Endothelial cell of hepatic sinusoid (primary cell): Measurements from ENCODE around the gene PNKD.

Source experiments
- in situ Hi-C: cut with HindIII; loops from 2 replicates; pipeline ENCODE4 v1.10.0; 2017; ENCODE audit warnings: low sequenced_read_pairs

The PNKD gene

GRCh38 chr2:218368621-218369153 lies 98.4 kb downstream of the PNKD start:
- in situ Hi-C loops = no loop called here

DNA sequence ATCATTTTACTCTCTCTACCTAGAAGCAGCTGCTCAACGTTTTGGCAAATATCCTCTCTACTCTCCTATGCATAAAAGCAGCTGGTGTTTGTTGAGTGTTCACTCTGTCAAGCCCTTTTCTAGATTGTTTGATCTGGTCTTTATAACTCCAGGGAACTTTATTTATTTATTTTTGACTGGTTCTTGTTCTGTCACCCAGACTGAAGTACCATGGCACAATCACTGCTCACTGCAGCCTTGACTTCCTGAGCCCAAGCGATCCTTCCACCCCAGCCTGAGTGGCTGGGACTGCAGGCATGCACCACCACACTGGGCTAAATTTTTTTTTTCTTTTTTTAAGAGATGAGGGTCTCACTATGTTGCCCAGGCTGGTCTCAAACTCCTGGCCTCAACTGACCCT lies 99.0 kb downstream of the PNKD start:
- in situ Hi-C loops = no loop called here

DNA sequence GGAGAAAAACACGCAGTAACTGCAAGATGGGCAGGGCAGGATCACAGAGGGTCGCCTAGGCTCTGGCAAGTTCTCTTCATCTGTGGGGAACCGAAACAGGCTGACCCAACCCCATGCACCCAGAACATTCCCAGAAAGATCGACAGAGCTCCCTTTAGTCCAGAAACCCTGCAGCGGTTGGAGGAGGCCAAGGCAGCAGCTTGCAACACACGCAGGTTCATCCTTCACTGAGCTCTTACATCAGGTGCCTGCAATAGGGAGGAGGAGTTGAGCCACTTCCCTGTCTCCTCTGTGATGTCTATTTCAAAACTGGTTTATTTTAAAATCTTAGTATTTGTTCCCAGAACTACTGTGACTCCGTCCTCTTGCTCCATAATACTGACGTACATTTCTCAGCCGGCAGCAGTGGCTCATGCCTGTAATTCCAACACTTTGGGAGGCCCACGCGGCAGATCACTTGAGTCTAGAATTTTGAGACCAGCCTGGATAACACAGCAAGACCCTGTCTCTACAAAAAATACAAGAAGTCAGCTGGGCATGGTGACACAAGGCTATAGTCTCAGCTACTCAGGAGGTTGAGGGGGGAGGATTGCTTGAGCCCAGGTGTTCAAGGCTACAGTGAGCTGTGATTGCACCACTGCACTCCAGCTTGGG lies 100.2 kb downstream of the PNKD start:
- in situ Hi-C loops = no loop called here

DNA sequence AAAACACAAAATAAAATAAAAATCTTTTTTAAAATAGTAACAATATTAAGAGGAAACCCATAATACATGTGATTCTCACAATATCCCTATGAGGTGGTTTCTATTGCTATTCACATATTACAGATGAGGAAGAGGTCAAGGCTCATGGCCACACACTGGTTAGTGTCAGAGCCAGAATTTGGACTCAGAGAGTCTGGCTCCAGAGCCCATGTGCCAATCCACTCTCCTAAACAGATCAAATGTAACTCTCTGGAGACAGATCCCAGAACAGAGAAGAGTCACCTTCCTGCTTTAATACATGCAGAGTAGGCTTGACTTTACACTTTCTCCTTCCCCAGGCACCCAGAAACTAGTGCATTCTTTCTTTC lies 101.6 kb downstream of the PNKD start:
- in situ Hi-C loops = no loop called here

DNA sequence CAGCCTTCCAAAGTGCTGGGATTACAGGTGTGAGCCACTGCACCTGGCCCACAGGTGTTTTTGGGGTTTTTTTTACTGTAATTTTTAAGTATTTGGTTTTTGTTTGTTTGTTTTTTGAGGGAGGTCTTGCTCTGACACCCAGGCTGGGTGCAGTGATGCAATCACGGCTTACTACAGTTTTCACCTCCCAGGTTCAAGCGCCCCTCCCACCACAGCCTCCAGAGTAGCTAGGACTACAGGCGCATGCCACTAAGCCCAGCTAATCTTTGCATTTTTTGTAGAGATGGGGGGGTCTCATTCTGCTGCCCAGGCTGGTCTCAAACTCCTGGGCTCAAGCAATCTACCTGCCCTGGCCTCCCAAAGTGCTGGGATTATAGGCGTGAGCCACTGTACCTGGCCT lies 104.5 kb downstream of the PNKD start:
- in situ Hi-C loops = no loop called here

GRCh38 chr2:218375212-218375611 lies 104.9 kb downstream of the PNKD start:
- in situ Hi-C loops = no loop called here

DNA sequence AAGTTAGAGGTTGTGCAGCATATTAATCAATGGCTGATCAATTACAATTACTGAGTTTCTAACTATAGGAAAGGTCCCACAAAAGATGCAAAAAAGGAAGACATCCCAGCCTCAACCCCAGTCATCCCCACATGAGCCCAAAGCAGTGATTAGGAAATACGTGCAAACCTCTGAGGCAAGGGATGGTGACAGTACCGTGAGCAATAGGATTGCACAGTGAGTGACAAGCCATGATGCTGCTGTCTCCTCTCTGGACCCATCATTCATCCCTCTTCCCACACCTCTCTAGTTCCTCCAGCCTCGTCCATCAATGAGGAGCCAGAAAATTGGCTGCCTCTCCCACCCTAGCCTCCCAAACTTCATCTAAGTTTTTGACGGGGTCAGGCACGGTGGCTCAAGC lies 107.7 kb downstream of the PNKD start:
- in situ Hi-C loops = no loop called here

- in situ Hi-C loops = no loop called here
Observed at GRCh38 chr2:218381916-218382366, 111.6 kb downstream of the PNKD start, which contains the start of gene SLC11A1. Gene SLC11A1, plus strand, starts transcription at chr2:218382273. Its CDS starts 96 bp downstream, at chr2:218382369.

- in situ Hi-C loops = no loop called here
Observed at GRCh38 chr2:218382785-218383184, 112.5 kb downstream of the PNKD start.

GRCh38 chr2:218383892-218384519 lies 113.7 kb downstream of the PNKD start:
- in situ Hi-C loops = no loop called here

GRCh38 chr2:218384975-218385374 lies 114.7 kb downstream of the PNKD start:
- in situ Hi-C loops = no loop called here

DNA sequence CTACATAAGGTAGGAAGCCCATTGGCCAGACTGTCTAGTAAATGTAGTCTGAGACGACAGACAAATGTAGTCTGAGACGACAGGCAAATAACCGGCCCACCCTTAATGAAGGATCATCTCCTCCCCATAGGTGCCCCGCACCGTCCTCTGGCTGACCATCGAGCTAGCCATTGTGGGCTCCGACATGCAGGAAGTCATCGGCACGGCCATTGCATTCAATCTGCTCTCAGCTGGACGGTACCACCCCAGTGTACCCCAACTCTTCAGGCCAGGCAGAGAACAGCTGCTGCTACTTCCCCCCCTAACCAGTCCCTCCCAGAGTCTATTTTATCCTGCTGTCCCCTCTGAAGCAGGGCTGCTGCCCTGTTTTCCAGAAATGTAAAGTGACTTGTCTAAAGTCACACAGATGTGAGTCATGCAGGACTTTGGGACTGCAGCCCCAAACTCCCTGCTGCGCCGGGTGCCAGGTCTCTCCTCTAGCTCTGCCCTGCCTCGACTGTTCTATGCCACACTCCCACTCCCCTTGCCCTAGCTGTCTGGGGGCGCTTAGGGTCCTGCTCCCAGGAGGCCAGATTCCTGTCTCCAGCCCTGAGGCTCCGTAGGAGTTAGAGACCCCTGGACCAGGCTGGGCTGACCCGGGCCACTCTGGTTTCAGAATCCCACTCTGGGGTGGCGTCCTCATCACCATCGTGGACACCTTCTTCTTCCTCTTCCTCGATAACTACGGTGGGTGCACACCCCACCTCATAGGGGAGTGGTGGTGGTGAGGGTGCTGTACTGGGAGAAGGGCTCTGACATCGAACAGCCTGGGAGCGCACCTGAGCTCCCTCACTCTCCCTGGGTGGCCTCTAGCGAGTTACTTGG lies 116.4 kb downstream of the PNKD start:
- in situ Hi-C loops = no loop called here

GRCh38 chr2:218387369-218388194 lies 117.3 kb downstream of the PNKD start:
- in situ Hi-C loops = no loop called here

GRCh38 chr2:218389333-218390150 lies 119.2 kb downstream of the PNKD start:
- in situ Hi-C loops = no loop called here

DNA sequence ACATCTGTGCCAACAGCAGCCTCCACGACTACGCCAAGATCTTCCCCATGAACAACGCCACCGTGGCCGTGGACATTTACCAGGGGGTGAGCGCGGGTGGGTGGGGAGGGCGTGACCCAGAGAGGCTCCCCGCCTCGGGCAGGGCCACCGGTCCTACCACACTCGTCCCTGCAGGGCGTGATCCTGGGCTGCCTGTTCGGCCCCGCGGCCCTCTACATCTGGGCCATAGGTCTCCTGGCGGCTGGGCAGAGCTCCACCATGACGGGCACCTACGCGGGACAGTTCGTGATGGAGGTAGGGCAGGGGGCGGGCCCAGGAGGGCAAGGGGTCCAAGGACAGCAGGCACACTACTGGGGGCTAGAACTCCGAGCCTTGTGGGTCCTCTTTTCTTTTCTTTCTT lies 120.9 kb downstream of the PNKD start:
- in situ Hi-C loops = no loop called here

DNA sequence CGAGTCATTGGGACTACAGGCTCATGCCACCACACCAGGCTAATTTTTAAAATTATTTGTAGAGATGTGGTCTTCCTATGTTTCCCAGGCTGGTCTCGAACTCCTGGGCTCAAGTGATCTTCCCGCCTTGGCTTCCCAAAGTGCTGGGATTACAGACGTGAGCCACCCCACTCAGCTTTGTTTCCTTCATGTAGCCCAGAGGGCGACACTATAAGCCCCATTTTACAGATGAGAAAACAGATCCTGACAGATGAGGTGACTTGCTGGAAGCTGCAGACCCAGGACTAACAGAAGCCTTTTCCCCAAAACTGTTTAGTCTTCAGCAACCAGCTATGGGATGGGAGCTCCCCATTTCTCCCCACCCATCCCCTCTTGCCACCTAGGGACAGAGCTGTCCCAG lies 122.1 kb downstream of the PNKD start:
- in situ Hi-C loops = no loop called here

DNA sequence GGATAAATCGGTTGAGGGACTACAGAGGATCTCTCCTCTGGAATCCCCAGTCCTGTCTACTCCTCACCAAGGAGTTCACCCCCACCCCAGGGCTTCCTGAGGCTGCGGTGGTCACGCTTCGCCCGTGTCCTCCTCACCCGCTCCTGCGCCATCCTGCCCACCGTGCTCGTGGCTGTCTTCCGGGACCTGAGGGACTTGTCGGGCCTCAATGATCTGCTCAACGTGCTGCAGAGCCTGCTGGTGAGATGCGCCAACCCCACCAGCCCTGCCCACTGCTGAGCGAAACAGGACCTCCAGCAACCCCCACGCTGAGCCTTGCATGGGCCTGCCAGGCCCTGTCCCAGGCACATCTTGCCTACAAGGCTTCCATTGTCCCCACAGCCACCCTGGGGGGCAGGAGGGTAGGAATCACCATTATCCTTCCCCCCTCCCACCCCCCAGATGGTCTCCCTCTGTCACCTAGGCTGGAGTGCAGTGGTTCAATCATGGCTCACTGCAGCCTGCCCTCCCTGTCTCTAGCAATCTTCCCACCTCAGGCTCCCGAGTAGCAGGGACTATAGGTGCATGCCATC lies 122.7 kb downstream of the PNKD start:
- in situ Hi-C loops = no loop called here

- in situ Hi-C loops = no loop called here
Observed at GRCh38 chr2:218393750-218394290, 123.5 kb downstream of the PNKD start.
